T-cell (primary cell): ENCODE measurements around the gene GSE1. TPM values are rescaled to one million over a fixed set of nuclear protein-coding genes. Genes with fewer than 3 reads are reported as not detected.

Source experiments
- ATAC-seq, 4 experiments: fragments of 200-7000 bp in 3 of 4; fragments of 150-1000 bp in 1 of 4; cut with Tn5 transposase; replicated peaks in 1 of 4; 1 replicate in 3 of 4; 2 replicates in 1 of 4; pipeline ENCODE4 v1.10.0; 2021; ENCODE audit warnings: moderate library complexity in 3 of 4, mild to moderate bottlenecking in 2 of 4, moderate number of reproducible peaks in 1 of 4
- CTCF ChIA-PET, 2 donors: fragments of 300-600 bp; sonication (Branson Sonifier 250); formaldehyde crosslinking; loops; one replicate each; lab custom pipeline; 2022; ENCODE audit warnings: antibody characterized with exemption in 2 of 2; lab: Charles Lee
- POLR2A ChIA-PET, 2 donors: fragments of 300-600 bp; sonication (Branson Sonifier 250); formaldehyde crosslinking; loops; one replicate each; lab custom pipeline; 2022; ENCODE audit warnings: antibody characterized with exemption in 2 of 2; lab: Charles Lee
- DNase-seq, 35 experiments: peaks; one replicate each; pipeline versions ENCODE4 v3.0.0 to v3.0.0-alpha.2; 2013 to 2023
- H3K27ac ChIP-seq: one replicate; pipeline ENCODE4 v1.5.1; 2013; ENCODE audit warnings: low read length
- H3K27me3 ChIP-seq, 2 experiments: replicated peaks in 1 of 2; 1 replicate in 1 of 2; 2 replicates in 1 of 2; pipeline versions ENCODE4 v1.6.1 to v1.7.0; 2013; ENCODE audit warnings: low read length in 1 of 2, mixed read lengths in 1 of 2; ENCODE audit not compliant: control insufficient read depth in 2 of 2, insufficient read depth in 2 of 2; ENCODE audit errors: extremely low read depth in 1 of 2
- H3K36me3 ChIP-seq, 2 donors: 1 replicate in 1 of 2; 2 replicates in 1 of 2; pipeline versions ENCODE4 v1.6.1 to v1.7.0; 2013; ENCODE audit warnings: low read length in 1 of 2; ENCODE audit not compliant: control insufficient read depth in 2 of 2, insufficient read depth in 1 of 2; ENCODE audit errors: extremely low read depth in 1 of 2
- H3K4me1 ChIP-seq, 2 experiments: 1 replicate in 1 of 2; 2 replicates in 1 of 2; pipeline versions ENCODE4 v1.6.1 to v1.7.0; 2013; ENCODE audit warnings: low read length in 2 of 2, mixed read lengths in 1 of 2; ENCODE audit not compliant: insufficient read depth in 2 of 2, control insufficient read depth in 1 of 2; ENCODE audit errors: extremely low read depth in 1 of 2
- H3K4me3 ChIP-seq, 2 donors: 1 replicate in 1 of 2; 2 replicates in 1 of 2; pipeline versions ENCODE4 v1.5.1 to v1.7.0; 2013; ENCODE audit warnings: mild to moderate bottlenecking in 2 of 2, low read length in 1 of 2, moderate library complexity in 1 of 2; ENCODE audit not compliant: control insufficient read depth in 1 of 2; ENCODE audit errors: extremely low read depth in 1 of 2
- H3K9me3 ChIP-seq: 2 replicates; pipeline ENCODE4 v1.7.0; 2013
- H3K27ac Mint-ChIP-seq, 2 donors: one replicate each; pipeline ENCODE4 v1.8.0; 2020 to 2021; ENCODE audit warnings: mild to moderate bottlenecking in 2 of 2, mixed read lengths in 2 of 2
- H3K27me3 Mint-ChIP-seq, 2 donors: one replicate each; pipeline ENCODE4 v1.8.0; 2021 to 2022; ENCODE audit warnings: mixed read lengths in 2 of 2
- H3K36me3 Mint-ChIP-seq: one replicate; pipeline ENCODE4 v1.8.0; 2021; ENCODE audit warnings: mixed read lengths
- H3K4me1 Mint-ChIP-seq, 3 donors: one replicate each; pipeline ENCODE4 v1.8.0; 2020 to 2022; ENCODE audit warnings: mixed read lengths in 3 of 3, mild to moderate bottlenecking in 1 of 3
- H3K4me3 Mint-ChIP-seq, 3 donors: one replicate each; pipeline ENCODE4 v1.8.0; 2020 to 2022; ENCODE audit warnings: mild to moderate bottlenecking in 3 of 3, mixed read lengths in 3 of 3, moderate library complexity in 3 of 3
- H3K9me3 Mint-ChIP-seq, 3 donors: one replicate each; pipeline ENCODE4 v1.8.0; 2020 to 2022; ENCODE audit warnings: mixed read lengths in 3 of 3
- WGBS: methylation state at CpG from one replicate; pipeline ENCODE4 v1.1.5; 2013; ENCODE audit warnings: missing lambda C conversion rate; ENCODE audit not compliant: insufficient coverage; 5-methylcytosine and 5-hydroxymethylcytosine counted together
- total RNA-seq, 35 experiments: library from RNA in 6 of 35; stranded (reverse) in 6 of 35; fragments of 120-200 nt in 1 of 35; gene quantifications; one replicate each; pipeline versions ENCODE4 v1.2.1 to v1.2.4 and lab custom pipeline; 2013 to 2026

The GSE1 gene
- total RNA-seq, 5 donors from 2014 or later (not counting 1 experiment from before 2014, with no cell fraction given) = 29.1 to 61.7 (median 37.4) TPM

DNA sequence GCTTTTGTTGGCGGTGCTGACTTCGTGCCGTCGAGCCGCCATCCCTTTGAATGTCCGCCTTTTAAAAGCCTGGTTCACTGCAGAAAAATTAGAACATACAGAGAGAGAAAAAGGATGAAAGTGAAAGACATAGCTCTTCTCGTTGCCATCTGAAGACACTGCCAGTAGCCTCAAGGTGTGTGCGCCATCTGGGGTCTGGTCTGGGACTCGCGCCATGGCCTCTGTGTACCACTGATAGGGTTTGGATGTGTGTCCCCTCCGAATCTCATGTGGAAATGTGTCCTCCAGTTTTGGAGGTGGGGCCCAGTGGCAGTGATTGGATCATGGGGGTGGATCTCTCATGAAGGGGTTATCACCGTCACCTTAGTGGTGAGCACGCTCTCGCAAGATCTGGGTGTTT lies 15.5 kb downstream of the GSE1 start:
- Mint-ChIP-seq H3K27ac (no peak overlapping the region), H3K36me3 (peaks cover 15% of the 10 kb centered on the region), H3K4me3 (no peak overlapping the region), H3K27me3 (no peaks in the 10 kb centered on the region), H3K4me1 (peaks cover 21 to 33% (median 24%) of the 10 kb centered on the region in 3 donors), H3K9me3 (peaks cover 0 to 7% (median 0%) of the 10 kb centered on the region in 3 donors)
- peaks cover 0 to 55% of the 10 kb centered on the region in 2 experiments for H3K4me1 ChIP-seq
- 97% methylated on average over 5 of the region's 14 CpGs for WGBS
- DNase-seq (no peak), ATAC-seq (no peak)
- H3K27me3 ChIP-seq = no peaks in the 10 kb centered on the region
- H3K36me3 ChIP-seq = peaks cover 3 to 9% of the 10 kb centered on the region in 2 donors
- no peak overlapping the region for H3K4me3 ChIP-seq
- no peaks in the 10 kb centered on the region for H3K9me3 ChIP-seq
- no peak overlapping the region for H3K27ac ChIP-seq
- ChIA-PET CTCF (interaction anchor here in 1 of 2 donors (1.1 kb wide), 1 partner anchor 13 kb away, joined by 4 read pairs; no protein-coding TSS in a partner anchor), POLR2A (no interaction called here)

- peaks cover 21 to 32% (median 25%) of the 10 kb centered on the region in 3 donors for H3K4me1 Mint-ChIP-seq
- CTCF ChIA-PET = no interaction called here
- Histone ChIP-seq H3K4me3 (peak overlapping the region in 1 of 2 donors; percentile 19), H3K27me3 (no peaks in the 10 kb centered on the region), H3K9me3 (no peaks in the 10 kb centered on the region), H3K4me1 (peaks cover 0 to 49% of the 10 kb centered on the region in 2 experiments), H3K36me3 (peaks cover 3 to 6% of the 10 kb centered on the region in 2 donors), H3K27ac (no peak overlapping the region)
- H3K9me3 Mint-ChIP-seq = peaks cover 0 to 7% (median 0%) of the 10 kb centered on the region in 3 donors
- H3K27ac Mint-ChIP-seq = no peak overlapping the region
- ATAC-seq (no peak), DNase-seq (no peak)
- no peak overlapping the region for H3K4me3 Mint-ChIP-seq
- no peaks in the 10 kb centered on the region for H3K27me3 Mint-ChIP-seq
- POLR2A ChIA-PET = no interaction called here
- WGBS = 98% methylated on average over 10 of the region's 10 CpGs
- peaks cover 15% of the 10 kb centered on the region for H3K36me3 Mint-ChIP-seq
These were observed 16.2 kb downstream of the GSE1 start for GRCh38 chr16:85629326-85629725.

- peaks cover 0 to 54% of the 10 kb centered on the region in 2 experiments for H3K4me1 ChIP-seq
- no peaks in the 10 kb centered on the region for H3K27me3 Mint-ChIP-seq
- ChIA-PET POLR2A (interaction anchor here in 1 of 2 donors (0.6 kb wide), 1 partner anchor 603 kb away, joined by 3 read pairs; no protein-coding TSS in a partner anchor), CTCF (no interaction called here)
- no peak overlapping the region for H3K27ac ChIP-seq
- H3K4me1 Mint-ChIP-seq = peaks cover 21 to 32% (median 25%) of the 10 kb centered on the region in 3 donors
- no peaks in the 10 kb centered on the region for H3K9me3 ChIP-seq
- H3K27me3 ChIP-seq = no peaks in the 10 kb centered on the region
- peaks cover 6% of the 10 kb centered on the region in 2 donors for H3K36me3 ChIP-seq
- WGBS = 95% methylated on average over 3 of the region's 5 CpGs
- H3K9me3 Mint-ChIP-seq = peaks cover 0 to 7% (median 0%) of the 10 kb centered on the region in 3 donors
- H3K36me3 Mint-ChIP-seq = peaks cover 15% of the 10 kb centered on the region
- no peak overlapping the region for H3K27ac Mint-ChIP-seq
- DNase-seq (no peak), ATAC-seq (no peak)
- H3K4me3 Mint-ChIP-seq = no peak overlapping the region
- no peak overlapping the region for H3K4me3 ChIP-seq
These were observed 16.7 kb downstream of the GSE1 start for GRCh38 chr16:85629853-85630252.

DNA sequence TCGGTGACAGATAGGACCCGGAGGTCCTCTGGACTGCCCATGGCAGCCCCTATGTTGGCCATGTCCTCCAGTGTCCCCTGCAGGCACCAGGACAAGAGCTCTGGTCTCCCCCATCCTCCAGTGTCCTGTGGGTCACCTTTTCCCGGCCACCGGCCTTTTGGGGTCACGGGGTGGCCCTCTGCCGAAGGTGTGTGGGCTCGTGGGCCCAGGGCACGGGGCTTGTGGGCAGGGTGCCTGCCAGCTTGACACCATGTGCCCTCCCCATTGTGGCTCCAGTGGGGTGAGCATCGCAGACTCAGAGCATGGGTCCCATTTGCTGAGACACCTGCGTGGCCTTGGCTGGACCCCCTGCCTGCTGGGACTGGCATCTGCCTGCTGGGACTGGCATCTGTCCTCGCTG lies 18.1 kb downstream of the GSE1 start:
- Mint-ChIP-seq H3K4me3 (no peak overlapping the region), H3K4me1 (peaks cover 14 to 24% (median 20%) of the 10 kb centered on the region in 3 donors), H3K9me3 (peaks cover 0 to 7% (median 0%) of the 10 kb centered on the region in 3 donors), H3K27me3 (no peaks in the 10 kb centered on the region), H3K27ac (no peak overlapping the region), H3K36me3 (peaks cover 15% of the 10 kb centered on the region)
- POLR2A ChIA-PET = no interaction called here
- H3K9me3 ChIP-seq = no peaks in the 10 kb centered on the region
- DNase-seq = no peak
- no peaks in the 10 kb centered on the region for H3K27me3 ChIP-seq
- 92% methylated on average over 11 of the region's 11 CpGs for WGBS
- no peak for ATAC-seq
- CTCF ChIA-PET = no interaction called here
- peaks cover 0 to 46% of the 10 kb centered on the region in 2 experiments for H3K4me1 ChIP-seq
- H3K4me3 ChIP-seq = no peak overlapping the region
- no peak overlapping the region for H3K27ac ChIP-seq
- H3K36me3 ChIP-seq = peaks cover 6 to 8% of the 10 kb centered on the region in 2 donors

DNA sequence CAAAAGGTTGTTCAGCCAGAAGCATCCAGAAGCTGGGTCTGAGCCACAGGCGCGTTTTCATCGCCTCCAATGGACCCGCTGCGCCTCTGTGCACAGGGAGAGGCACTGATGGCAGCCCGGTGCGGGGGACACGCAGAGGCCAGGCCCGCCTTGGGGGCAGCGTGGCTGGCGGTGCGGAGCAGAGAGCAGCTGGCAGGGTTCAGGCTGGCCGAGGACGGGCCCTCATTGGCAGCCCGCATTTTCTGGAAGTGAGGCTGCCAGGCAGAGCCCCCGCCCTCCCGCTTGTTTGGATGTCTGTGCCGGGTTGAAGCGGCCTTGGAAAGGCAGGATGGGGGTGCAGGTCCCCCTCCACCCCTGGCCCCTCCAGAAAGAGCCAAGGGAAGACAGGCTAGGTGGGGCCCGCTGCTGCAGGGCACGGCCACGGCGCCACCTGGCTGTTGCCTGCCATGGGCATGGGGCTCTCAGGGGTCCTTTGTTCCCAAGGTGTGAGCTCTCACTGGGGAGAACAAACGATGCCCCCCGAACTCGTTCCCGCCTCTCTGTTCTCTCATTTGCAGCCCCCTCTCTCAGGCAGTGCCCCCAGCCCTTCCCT lies 18.8 kb downstream of the GSE1 start:
- Mint-ChIP-seq H3K9me3 (peaks cover 0 to 7% (median 0%) of the 10 kb centered on the region in 3 donors), H3K27ac (no peak overlapping the region), H3K4me1 (peaks cover 14 to 18% (median 14%) of the 10 kb centered on the region in 3 donors), H3K27me3 (no peaks in the 10 kb centered on the region), H3K4me3 (no peak overlapping the region), H3K36me3 (peaks cover 15% of the 10 kb centered on the region)
- no peak for ATAC-seq
- Histone ChIP-seq H3K4me3 (no peak overlapping the region), H3K36me3 (peaks cover 8 to 10% of the 10 kb centered on the region in 2 donors), H3K27me3 (no peaks in the 10 kb centered on the region), H3K4me1 (peaks cover 0 to 40% of the 10 kb centered on the region in 2 experiments), H3K27ac (no peak overlapping the region), H3K9me3 (no peaks in the 10 kb centered on the region)
- WGBS = 93% methylated on average over 19 of the region's 27 CpGs
- POLR2A ChIA-PET = no interaction called here
- no peak for DNase-seq
- CTCF ChIA-PET = no interaction called here

DNA sequence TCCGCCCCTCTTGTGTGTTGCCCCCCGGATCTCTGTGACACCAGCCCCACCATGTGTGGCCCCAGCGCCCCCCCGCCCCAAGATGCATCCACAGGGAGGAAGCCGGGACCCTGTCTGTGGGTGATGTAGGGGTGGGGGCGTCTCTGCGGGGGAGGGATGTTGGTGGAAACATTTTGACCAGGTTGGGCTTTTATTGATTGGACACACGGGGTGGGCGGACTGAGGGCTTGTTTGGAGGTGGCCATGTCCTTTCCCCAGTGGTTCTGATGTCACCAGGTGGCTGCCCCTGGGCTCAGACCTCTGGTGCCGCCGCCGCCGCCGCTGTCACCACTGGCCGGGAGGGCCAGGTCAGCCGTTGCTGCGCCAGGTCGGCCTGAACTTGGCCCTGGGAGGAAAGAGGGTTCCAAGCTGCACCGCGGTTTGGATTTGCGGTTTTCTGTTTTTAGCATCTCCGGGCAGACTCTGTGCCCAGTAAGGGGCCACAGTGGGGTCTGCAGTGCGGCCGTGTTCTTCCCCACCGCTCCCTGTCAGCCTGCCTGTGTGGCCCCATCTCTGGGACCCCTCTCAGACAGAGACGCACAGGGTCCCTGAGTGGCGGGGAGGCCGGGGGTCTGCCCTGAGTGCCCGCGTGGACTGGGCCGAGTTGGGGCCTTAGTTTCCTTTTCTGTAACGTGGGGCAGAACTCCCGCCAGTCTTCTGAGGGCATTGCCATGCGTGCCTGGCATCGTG lies 19.8 kb downstream of the GSE1 start:
- WGBS = 93% methylated on average over 33 of the region's 35 CpGs
- CTCF ChIA-PET = no interaction called here
- H3K36me3 Mint-ChIP-seq = peaks cover 15% of the 10 kb centered on the region
- no peak for ATAC-seq
- H3K9me3 Mint-ChIP-seq = peaks cover 0 to 7% (median 0%) of the 10 kb centered on the region in 3 donors
- H3K4me1 Mint-ChIP-seq = peaks cover 9 to 14% (median 13%) of the 10 kb centered on the region in 3 donors
- Histone ChIP-seq H3K4me3 (no peak overlapping the region), H3K9me3 (no peaks in the 10 kb centered on the region), H3K27me3 (no peaks in the 10 kb centered on the region), H3K36me3 (peaks cover 8 to 11% of the 10 kb centered on the region in 2 donors), H3K4me1 (peaks cover 0 to 38% of the 10 kb centered on the region in 2 experiments), H3K27ac (no peak overlapping the region)
- DNase-seq = no peak
- no peak overlapping the region for H3K27ac Mint-ChIP-seq
- POLR2A ChIA-PET = no interaction called here
- no peaks in the 10 kb centered on the region for H3K27me3 Mint-ChIP-seq
- no peak overlapping the region for H3K4me3 Mint-ChIP-seq
